ENCODE measurements around the gene EEF1A2.

Gene EEF1A2

DNA sequence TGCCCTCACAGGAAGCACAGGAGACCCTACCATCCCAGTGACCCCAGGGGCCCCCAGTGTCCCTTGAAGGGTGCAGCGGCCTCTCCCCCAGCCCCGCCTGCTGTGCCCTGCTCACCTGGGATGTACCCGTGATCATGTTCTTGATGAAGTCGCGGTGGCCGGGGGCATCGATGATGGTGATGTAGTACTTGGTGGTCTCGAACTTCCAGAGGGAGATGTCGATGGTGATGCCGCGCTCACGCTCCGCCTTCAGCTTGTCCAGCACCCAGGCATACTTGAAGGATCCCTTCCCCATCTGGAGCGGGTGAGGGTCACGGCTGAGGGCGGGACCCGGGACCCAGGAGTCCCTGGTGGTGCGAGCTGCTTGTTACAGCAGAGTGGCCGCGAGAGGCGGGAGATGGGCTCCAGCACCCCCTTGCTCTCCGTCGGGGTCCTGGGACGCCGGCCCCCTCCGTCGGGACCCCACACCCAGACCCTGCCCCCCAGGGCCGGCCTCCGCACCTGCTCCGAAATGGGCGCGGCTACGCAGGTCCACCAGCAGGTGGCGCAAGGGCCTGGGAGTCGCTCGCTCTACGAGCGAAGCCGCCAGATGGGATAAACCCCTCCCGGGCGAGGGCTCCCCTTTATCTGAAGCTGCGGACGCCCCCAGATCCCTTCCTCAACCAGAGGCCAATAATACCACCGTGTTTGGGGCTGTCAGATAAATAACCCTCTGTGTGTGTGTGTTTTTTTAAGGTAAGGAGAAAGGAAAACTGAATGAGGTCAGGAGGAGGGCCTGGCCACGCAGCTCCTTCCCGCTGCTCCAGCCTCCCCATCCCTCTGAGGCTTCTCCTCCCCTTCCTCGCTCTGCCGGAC, 2.9 kb downstream of the EEF1A2 start:
- H3K36me3 ChIP-seq (replicated peaks; ENCODE audit: low read depth, low read length), result no peaks in the 10 kb centered on the region

DNA sequence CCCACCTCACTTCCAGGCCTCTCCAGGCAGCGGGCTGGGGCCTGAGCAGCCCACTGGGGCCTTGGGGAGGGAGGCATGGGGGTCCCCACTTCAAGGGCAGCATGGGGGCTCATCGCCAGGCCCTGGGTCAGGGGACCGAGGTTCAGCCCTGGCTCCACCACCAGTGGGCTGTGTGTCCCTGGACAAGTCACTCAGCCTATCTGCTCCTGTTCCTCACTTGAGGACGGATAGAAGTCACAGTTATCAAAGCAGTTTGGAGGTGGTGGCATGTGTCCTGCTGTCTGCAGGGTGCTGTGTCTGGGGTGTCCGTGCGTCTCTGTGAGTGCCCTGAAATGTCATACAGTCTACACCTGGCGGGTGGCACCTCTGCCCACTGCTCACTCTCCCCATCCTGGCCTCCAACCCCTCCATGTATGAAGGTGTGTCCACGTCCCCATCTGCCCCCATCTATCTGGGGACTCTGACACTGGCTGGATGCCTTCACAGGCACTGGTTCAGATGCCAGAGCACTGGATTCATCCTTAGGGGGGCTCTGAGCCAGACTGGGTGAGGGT, 3.6 kb downstream of the EEF1A2 start:
- H3K9ac ChIP-seq (ENCODE audit: low read length), result no peak overlapping the region
- H3K27ac ChIP-seq (ENCODE audit: low read length), result no peak overlapping the region
- no peaks in the 10 kb centered on the region for H3K79me2 ChIP-seq (ENCODE audit: low read length)
- H3K4me3 ChIP-seq (ENCODE audit: low read length), result no peak overlapping the region
- no peak for TF ChIP-seq EZH2phosphoT487 (IDR thresholded peaks at IDR 0.05; ENCODE audit: low read depth)
- TF ChIP-seq, protein P1, sequence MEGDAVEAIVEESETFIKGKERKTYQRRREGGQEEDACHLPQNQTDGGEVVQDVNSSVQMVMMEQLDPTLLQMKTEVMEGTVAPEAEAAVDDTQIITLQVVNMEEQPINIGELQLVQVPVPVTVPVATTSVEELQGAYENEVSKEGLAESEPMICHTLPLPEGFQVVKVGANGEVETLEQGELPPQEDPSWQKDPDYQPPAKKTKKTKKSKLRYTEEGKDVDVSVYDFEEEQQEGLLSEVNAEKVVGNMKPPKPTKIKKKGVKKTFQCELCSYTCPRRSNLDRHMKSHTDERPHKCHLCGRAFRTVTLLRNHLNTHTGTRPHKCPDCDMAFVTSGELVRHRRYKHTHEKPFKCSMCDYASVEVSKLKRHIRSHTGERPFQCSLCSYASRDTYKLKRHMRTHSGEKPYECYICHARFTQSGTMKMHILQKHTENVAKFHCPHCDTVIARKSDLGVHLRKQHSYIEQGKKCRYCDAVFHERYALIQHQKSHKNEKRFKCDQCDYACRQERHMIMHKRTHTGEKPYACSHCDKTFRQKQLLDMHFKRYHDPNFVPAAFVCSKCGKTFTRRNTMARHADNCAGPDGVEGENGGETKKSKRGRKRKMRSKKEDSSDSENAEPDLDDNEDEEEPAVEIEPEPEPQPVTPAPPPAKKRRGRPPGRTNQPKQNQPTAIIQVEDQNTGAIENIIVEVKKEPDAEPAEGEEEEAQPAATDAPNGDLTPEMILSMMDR (IDR thresholded peaks at IDR 0.05; ENCODE audit: low read depth, low read length), result no peak
- no peaks in the 10 kb centered on the region for H4K20me1 ChIP-seq (ENCODE audit: insufficient read depth, low read length)
- no peak overlapping the region for H3K4me2 ChIP-seq (ENCODE audit: low read length)
- H3K4me1 ChIP-seq (ENCODE audit: low read length), result no peaks in the 10 kb centered on the region
- H3K9me3 ChIP-seq (ENCODE audit: insufficient read depth, low read length), result no peaks in the 10 kb centered on the region
- H3K27me3 ChIP-seq (ENCODE audit: low read depth, low read length), result no peaks in the 10 kb centered on the region
- H2AFZ ChIP-seq (ENCODE audit: low read depth, low read length), result no peak overlapping the region
- H3K36me3 ChIP-seq (replicated peaks; ENCODE audit: low read depth, low read length), result no peaks in the 10 kb centered on the region

More for the DNA sequence above, 2.9 kb downstream of the EEF1A2 start:
- Histone ChIP-seq H3K9me3 (ENCODE audit: insufficient read depth, low read length) (no peaks in the 10 kb centered on the region), H2AFZ (ENCODE audit: low read depth, low read length) (no peak overlapping the region), H3K4me1 (ENCODE audit: low read length) (no peaks in the 10 kb centered on the region), H4K20me1 (ENCODE audit: insufficient read depth, low read length) (no peaks in the 10 kb centered on the region), H3K4me2 (ENCODE audit: low read length) (peak overlapping the region; percentile 67), H3K4me3 (ENCODE audit: low read length) (peak overlapping the region; percentile 45), H3K79me2 (ENCODE audit: low read length) (no peaks in the 10 kb centered on the region), H3K27ac (ENCODE audit: low read length) (no peak overlapping the region), H3K27me3 (ENCODE audit: low read depth, low read length) (no peaks in the 10 kb centered on the region), H3K9ac (ENCODE audit: low read length) (no peak overlapping the region)
- TF ChIP-seq, protein P1 (IDR thresholded peaks at IDR 0.05; ENCODE audit: low read depth, low read length), result peak; percentile 91
- TF ChIP-seq EZH2phosphoT487 (IDR thresholded peaks at IDR 0.05; ENCODE audit: low read depth), result no peak

DNA sequence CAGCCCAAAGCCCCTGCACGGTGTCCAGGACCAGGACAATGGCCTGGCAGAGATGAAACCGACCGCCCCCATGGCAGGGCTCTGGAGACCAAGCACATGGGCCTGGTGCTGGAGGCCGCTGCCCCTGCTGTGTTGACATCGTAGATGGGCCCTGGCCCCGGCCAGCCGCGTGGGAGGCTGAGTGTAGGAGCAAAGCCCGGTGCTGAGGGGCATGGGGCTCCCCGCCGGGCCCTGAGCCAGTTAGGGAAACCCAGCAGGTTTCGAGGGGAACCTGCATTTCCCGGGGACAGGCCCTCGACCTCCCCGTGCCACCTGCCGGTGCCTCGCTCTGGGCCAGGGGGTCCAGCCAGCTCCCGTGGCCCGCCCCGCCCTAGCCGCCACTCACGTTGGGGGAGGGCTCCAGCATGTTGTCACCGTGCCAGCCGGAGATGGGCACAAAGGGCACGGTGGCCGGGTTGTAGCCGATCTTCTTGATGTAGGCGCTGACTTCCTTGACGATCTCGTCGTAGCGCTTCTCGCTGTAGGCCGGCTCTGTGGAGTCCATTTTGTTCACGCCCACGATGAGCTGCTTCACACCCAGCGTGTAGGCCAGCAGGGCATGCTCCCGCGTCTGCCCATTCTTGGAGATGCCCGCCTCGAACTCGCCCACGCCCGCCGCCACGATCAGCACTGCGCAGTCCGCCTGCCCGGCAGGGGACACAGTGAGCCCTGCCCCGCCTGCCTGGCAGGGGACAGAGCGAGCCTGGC, 4.3 kb downstream of the EEF1A2 start:
- no peak overlapping the region for H3K9ac ChIP-seq (ENCODE audit: low read length)
- H2AFZ ChIP-seq (ENCODE audit: low read depth, low read length), result no peak overlapping the region
- no peaks in the 10 kb centered on the region for H3K4me1 ChIP-seq (ENCODE audit: low read length)
- H4K20me1 ChIP-seq (ENCODE audit: insufficient read depth, low read length), result no peaks in the 10 kb centered on the region
- no peak overlapping the region for H3K4me2 ChIP-seq (ENCODE audit: low read length)
- no peaks in the 10 kb centered on the region for H3K27me3 ChIP-seq (ENCODE audit: low read depth, low read length)
- TF ChIP-seq, protein P1 (IDR thresholded peaks at IDR 0.05; ENCODE audit: low read depth, low read length), result no peak
- no peak for TF ChIP-seq EZH2phosphoT487 (IDR thresholded peaks at IDR 0.05; ENCODE audit: low read depth)
- no peak overlapping the region for H3K4me3 ChIP-seq (ENCODE audit: low read length)
- no peaks in the 10 kb centered on the region for H3K79me2 ChIP-seq (ENCODE audit: low read length)
- no peaks in the 10 kb centered on the region for H3K36me3 ChIP-seq (replicated peaks; ENCODE audit: low read depth, low read length)
- no peak overlapping the region for H3K27ac ChIP-seq (ENCODE audit: low read length)
- H3K9me3 ChIP-seq (ENCODE audit: insufficient read depth, low read length), result no peaks in the 10 kb centered on the region

DNA sequence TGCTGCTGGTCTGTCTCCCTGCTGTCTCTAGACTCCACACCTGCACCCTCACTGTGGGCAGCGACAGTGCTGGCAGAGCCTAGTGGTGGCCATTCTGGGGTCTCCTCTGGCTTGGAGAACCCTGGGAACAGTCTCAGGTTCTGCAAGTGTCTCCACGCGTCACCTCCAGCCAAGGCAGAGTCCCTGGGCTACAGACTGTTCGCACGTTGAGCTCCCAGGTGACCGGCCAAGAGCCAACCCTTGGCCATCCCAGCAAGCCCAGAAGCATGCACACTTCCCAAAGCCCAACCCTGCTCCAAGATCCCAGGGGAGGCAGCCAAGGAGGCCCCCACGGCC, 4.8 kb downstream of the EEF1A2 start:
- H3K4me1 ChIP-seq (ENCODE audit: low read length), result no peaks in the 10 kb centered on the region
- no peak overlapping the region for H3K9ac ChIP-seq (ENCODE audit: low read length)

More for the DNA sequence above, 4.8 kb downstream of the EEF1A2 start:
- Histone ChIP-seq H3K27me3 (ENCODE audit: low read depth, low read length) (no peaks in the 10 kb centered on the region), H3K36me3 (replicated peaks; ENCODE audit: low read depth, low read length) (no peaks in the 10 kb centered on the region), H3K27ac (ENCODE audit: low read length) (no peak overlapping the region), H2AFZ (ENCODE audit: low read depth, low read length) (no peak overlapping the region), H3K4me2 (ENCODE audit: low read length) (no peak overlapping the region), H3K9me3 (ENCODE audit: insufficient read depth, low read length) (no peaks in the 10 kb centered on the region), H3K4me3 (ENCODE audit: low read length) (no peak overlapping the region), H4K20me1 (ENCODE audit: insufficient read depth, low read length) (no peaks in the 10 kb centered on the region), H3K79me2 (ENCODE audit: low read length) (no peaks in the 10 kb centered on the region)
- TF ChIP-seq, protein P1 (IDR thresholded peaks at IDR 0.05; ENCODE audit: low read depth, low read length), result no peak
- no peak for TF ChIP-seq EZH2phosphoT487 (IDR thresholded peaks at IDR 0.05; ENCODE audit: low read depth)
